ENCODE results near the gene CLSTN2. TPM values are rescaled to one million over a fixed set of nuclear protein-coding genes. Genes with fewer than 3 reads are reported as not detected.

CLSTN2 gene
- total and polyA plus RNA-seq, 2 experiments from 2014 or later = 23.0 to 27.0 TPM

DNA sequence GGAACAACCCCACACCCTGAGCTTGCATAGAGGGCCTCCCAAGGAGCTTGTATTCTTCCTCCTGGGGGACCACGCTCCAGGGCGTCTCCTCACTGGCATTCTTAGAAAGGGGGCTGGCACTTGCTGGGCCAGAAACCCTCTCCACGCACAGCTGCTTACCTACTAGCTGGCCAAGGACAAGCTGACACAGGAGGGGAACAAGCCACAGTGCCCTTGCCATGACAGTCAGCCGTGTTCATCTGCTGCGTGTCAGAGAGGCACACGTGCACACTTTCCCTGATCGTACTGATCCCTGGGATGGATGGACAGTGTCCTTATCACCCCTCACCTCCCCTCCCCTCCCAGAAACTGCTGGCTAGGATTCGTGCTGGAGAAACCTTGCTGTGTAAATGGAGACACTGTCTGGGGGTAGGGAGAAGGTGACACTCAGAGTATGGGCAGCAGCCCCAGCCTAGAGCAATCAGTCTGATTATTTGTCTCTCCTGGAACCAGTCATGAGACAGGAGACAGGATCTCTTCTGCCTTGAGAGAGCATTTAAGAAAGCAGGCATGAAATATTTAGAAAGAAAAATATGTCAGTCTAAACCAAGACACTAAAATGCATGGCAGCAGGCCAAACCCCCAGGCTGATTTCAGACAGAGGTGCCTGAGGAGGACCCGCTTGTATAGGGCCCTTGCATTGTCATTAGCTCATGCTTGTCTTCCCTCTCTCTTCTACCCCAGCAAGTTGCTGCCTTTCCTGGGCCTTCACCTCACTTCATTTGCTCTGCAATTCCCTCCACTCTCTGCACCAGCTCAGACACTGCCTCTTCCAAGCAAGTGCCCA, 431.1 kb downstream of the CLSTN2 start:
- no peak overlapping the region for H3K4me2 ChIP-seq
- no peaks in the 10 kb centered on the region for H3K79me2 ChIP-seq
- no peak overlapping the region for H3K27ac ChIP-seq
- no peak for TF ChIP-seq EZH2phosphoT487 (IDR thresholded peaks at IDR 0.05; ENCODE audit: low read depth, severe bottlenecking, unreplicated experiment)
- no peak for TF ChIP-seq CTCF (IDR thresholded peaks at IDR 0.05; ENCODE audit: poor library complexity)
- no peak for TF ChIP-seq EZH2 (IDR thresholded peaks at IDR 0.05; ENCODE audit: borderline replicate concordance)
- 77% methylated on average over 9 of the region's 9 CpGs for WGBS (ENCODE audit: low lambda C conversion rate, missing lambda C conversion rate)
- H4K20me1 ChIP-seq (ENCODE audit: insufficient read depth, poor library complexity, severe bottlenecking) = no peaks in the 10 kb centered on the region
- H3K4me1 ChIP-seq (ENCODE audit: insufficient read depth) = no peaks in the 10 kb centered on the region
- H3K27me3 ChIP-seq = no peaks in the 10 kb centered on the region
- H3K9me2 ChIP-seq (replicated peaks; ENCODE audit: insufficient read depth) = no peaks in the 10 kb centered on the region
- H2AFZ ChIP-seq = no peak overlapping the region
- no peaks in the 10 kb centered on the region for H3K9me3 ChIP-seq (ENCODE audit: low read depth)
- no peak for DNase-seq (ENCODE audit: low spot score)
- H3K4me3 ChIP-seq = no peak overlapping the region
- no peaks in the 10 kb centered on the region for H3K36me3 ChIP-seq (replicated peaks; ENCODE audit: insufficient read depth, low read depth)

DNA sequence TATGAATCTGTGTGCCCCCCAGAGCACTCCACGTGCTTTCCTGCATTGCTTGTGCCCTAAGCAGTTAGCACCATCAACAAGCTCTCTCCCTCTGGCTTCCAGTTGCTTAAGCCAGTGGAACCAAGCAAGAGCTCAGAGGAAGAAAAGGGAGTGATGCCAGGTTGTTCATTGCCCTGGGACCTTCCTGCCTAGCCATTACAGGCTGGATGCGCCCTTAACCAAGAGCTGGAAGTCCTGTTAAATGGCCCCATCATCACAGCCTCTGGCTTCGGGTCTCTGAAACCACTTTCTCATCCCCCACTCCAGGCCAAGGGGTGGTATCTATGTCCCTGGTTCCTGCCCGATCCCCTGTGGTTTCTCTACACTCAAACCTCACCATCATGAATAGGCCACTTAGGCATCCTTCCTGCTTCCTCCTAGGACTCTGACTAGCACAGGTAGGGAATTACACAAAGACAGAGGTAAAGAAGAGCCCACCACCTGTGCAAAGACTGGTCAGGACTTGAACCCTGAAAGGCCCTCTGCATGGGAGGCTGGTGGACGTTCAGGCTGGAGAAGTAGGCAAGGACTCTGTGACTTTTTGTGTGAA, 433.3 kb downstream of the CLSTN2 start:
- Histone ChIP-seq H3K4me3 (no peak overlapping the region), H3K4me1 (ENCODE audit: insufficient read depth) (no peaks in the 10 kb centered on the region), H2AFZ (no peak overlapping the region), H3K27me3 (no peaks in the 10 kb centered on the region), H3K27ac (no peak overlapping the region), H3K36me3 (replicated peaks; ENCODE audit: insufficient read depth, low read depth) (no peaks in the 10 kb centered on the region), H3K9me2 (replicated peaks; ENCODE audit: insufficient read depth) (no peaks in the 10 kb centered on the region), H3K4me2 (no peak overlapping the region), H3K79me2 (no peaks in the 10 kb centered on the region), H4K20me1 (ENCODE audit: insufficient read depth, poor library complexity, severe bottlenecking) (no peaks in the 10 kb centered on the region), H3K9me3 (ENCODE audit: low read depth) (no peaks in the 10 kb centered on the region)
- TF ChIP-seq EZH2phosphoT487 (IDR thresholded peaks at IDR 0.05; ENCODE audit: low read depth, severe bottlenecking, unreplicated experiment) (no peak), EZH2 (IDR thresholded peaks at IDR 0.05; ENCODE audit: borderline replicate concordance) (no peak), CTCF (IDR thresholded peaks at IDR 0.05; ENCODE audit: poor library complexity) (no peak)
- no peak for DNase-seq (ENCODE audit: low spot score)
- 94% methylated on average over 5 of the region's 5 CpGs for WGBS (ENCODE audit: low lambda C conversion rate, missing lambda C conversion rate)

GRCh38 chr3:140370686-140371085, 435.7 kb downstream of the CLSTN2 start:
- Histone ChIP-seq H4K20me1 (ENCODE audit: insufficient read depth, poor library complexity, severe bottlenecking) (no peaks in the 10 kb centered on the region), H3K4me2 (no peak overlapping the region), H3K27ac (no peak overlapping the region), H3K36me3 (replicated peaks; ENCODE audit: insufficient read depth, low read depth) (no peaks in the 10 kb centered on the region), H2AFZ (no peak overlapping the region), H3K9me2 (replicated peaks; ENCODE audit: insufficient read depth) (no peaks in the 10 kb centered on the region), H3K79me2 (no peaks in the 10 kb centered on the region), H3K27me3 (no peaks in the 10 kb centered on the region), H3K9me3 (ENCODE audit: low read depth) (no peaks in the 10 kb centered on the region), H3K4me3 (no peak overlapping the region), H3K4me1 (ENCODE audit: insufficient read depth) (no peaks in the 10 kb centered on the region)
- TF ChIP-seq CTCF (IDR thresholded peaks at IDR 0.05; ENCODE audit: poor library complexity) = no peak
- no peak for TF ChIP-seq EZH2 (IDR thresholded peaks at IDR 0.05; ENCODE audit: borderline replicate concordance)
- TF ChIP-seq EZH2phosphoT487 (IDR thresholded peaks at IDR 0.05; ENCODE audit: low read depth, severe bottlenecking, unreplicated experiment) = no peak
- 31% methylated on average over 2 of the region's 2 CpGs for WGBS (ENCODE audit: low lambda C conversion rate, missing lambda C conversion rate)
- no peak for DNase-seq (ENCODE audit: low spot score)

Data from hepatocyte (in vitro differentiated cells).